Daoy (cell line): ENCODE results near the gene FOXP4. TPM values are rescaled to one million over a fixed set of nuclear protein-coding genes. Genes with fewer than 3 reads are reported as not detected.

ENCODE experiments used
- DNase-seq: peaks from one replicate; pipeline ENCODE4 v3.0.0-alpha.2; 2015; ENCODE audit warnings: low read depth
- total RNA-seq: library from RNA; depleted of rRNA; stranded (reverse); fragments of >200 nt; shearing (Covaris generic); gene quantifications from 2 replicates; pipeline ENCODE4 v1.2.3, GENCODE V29; 2014

Gene FOXP4
- total RNA-seq, 1 experiment from 2014 or later, result 3.7 TPM

DNA sequence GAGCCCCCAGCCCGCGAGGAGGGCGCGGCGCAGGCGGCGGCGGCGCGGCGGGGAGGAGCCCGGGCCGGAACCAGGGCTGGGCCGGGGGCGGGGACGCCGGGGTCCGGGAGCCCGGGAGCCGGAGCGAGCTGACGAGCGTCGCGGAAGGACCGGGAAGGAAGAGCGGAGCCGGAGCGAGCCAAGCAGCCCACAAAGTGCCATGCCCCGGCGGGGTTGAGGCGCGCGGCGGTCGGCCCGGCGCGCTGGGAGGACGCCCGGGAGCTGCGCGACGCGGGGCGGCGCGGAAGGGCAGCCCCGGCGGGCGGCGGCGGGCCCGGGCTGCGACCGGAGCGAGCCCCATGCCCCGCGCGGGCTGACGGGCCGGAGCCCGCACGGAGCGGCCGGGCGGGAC is 289 bp downstream of the FOXP4 start:
- no peak for DNase-seq

DNA sequence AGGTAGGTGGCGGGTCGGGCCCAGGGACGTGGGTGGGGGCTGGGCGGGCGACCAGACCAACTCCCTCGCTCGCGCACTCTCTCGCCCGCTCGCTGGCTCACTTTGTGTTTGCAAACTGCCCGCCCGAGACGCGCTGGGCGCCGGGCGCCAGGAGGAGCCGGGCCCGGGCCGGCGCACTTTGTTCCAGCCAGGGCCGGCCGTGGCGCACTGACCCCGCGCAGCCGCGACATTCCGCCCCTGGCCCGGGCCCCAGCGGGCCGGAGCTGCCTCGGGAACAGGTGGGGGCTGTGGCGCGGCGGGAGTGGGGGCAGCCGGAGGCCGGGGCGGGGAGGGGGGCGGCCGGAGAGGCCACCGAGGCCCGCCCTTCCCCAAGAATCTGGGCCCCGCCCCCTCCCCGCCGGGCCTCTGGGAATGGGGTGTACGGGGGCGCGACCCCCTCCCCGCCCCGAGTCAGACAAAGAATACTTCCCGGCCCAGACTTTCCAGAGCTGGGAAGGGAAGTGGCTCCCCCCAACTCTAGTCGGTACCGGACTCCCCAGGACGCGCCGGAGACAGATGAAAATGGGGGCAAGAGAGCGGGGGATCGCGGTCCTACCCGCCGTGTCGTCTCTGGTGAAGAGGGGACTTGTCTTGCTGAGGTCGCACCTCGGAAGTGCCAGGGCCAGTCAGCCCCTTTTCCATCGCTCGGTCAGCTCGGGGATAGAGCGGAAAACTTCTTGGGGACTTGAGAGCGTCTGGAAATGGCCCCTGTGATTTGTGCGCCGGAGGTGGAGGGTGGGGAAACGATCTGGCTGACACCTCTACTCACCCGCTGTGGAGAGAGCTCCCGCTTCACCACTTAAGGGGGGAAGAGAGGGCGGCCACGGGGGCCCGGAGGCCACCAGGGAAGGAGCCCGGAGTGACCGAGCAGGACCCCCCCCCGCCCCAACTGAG is 951 bp downstream of the FOXP4 start:
- peak; percentile 66 for DNase-seq

DNA sequence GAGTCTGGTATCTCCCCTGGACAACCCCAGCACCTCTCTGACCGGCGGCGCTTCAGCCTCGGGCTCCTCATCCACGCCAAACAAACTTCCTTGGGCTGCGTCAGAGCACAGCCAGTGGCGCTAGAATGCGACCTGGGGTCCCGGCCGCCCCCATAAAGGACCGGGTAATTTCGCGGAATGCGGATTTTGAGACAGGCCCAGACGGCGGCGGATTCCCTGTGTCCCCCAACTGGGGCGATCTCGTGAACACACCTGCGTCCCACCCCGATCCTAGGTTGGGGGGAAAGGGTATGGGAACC is 1.6 kb downstream of the FOXP4 start:
- DNase-seq, result no peak

DNA sequence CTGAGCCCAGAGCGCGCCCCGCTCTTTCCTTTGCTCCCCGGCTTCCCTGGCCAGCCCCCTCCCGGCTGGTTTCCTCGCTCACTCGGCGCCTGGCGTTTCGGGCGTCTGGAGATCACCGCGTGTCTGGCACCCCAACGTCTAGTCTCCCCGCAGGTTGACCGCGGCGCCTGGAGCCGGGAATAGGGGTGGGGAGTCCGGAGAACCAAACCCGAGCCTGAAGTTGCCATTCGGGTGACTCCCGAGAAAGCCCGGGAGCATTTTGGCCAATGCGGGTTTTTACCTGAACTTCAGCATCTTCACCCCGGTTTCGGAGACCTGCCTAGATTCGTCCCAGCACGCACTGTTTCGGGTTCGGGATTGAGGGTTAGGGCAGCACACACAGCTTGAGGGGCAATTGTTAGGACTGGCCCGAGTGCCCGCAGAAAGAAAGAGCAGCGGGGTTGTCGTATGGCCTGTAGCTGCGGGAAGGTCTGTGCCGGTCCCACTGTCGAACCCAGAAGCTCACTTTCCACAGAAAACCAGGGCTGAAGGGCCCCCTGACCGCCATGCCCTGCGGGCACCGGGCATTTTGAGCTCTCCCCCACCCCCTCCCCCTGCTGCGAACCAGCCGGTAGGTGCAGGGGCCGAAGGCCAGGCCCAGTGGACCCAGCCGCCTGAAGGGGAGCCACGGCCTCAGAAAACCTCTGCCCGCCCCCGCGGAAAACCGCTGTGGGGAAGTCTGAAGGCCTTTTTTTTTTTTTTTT is 2.1 kb downstream of the FOXP4 start:
- no peak for DNase-seq

DNA sequence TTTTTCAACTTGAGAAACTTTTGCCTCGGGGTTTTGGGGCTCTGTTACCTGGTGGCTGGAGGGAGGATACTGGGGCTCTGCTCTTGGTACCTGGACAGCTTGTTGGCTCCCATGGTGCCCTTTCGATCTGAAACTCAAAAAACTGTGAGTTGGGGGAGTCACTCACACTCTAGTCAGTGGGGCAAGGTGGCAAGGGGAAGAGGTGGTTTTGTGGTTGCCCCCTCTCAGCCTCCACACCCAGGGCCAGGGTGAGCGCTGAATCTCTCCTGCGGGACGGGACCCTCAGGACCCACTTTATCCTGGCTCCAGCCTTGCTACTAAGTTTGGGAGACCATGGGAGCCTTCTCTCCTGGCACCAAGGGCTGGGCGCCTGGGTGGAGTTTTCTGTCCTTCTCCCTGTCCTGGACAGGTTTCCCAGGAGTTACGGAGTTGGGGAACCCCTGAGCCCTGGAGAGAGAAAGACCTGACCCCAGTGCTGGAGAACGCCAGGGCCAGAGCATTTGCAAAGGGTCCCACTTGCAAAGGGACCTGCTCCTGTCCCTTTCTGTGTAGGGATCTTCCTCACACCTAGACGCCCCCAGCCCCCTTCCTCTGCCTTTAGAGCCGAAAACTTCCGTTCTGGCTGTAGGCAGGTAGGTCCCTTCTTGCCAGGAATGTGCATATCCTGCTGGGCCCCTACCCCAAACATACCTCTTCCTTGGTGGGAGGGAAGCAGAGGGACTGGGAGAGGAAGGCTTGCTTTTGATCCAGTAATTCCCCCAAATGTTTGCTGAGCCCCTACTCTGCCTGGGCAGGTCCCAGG is 2.9 kb downstream of the FOXP4 start:
- no peak for DNase-seq

DNA sequence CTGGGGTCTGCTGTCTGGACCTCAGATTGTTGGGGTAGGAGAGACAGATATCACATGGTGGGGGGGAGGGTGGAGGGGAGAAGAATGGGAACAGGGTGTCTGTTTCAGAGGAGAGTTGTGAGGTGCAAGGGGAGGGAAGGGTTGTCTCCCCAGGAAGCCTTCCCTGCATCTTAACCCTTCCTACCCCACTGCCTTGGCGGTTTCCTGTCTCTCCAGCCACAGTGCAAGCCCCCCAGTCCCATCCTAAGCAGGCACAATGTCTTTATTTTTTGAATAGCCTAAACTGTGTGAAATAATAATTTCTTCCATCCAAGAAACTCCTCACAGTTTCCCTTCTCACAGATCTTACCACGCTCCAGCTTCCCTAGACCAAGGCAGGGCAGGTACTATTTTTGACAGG is 3.5 kb downstream of the FOXP4 start:
- no peak for DNase-seq

DNA sequence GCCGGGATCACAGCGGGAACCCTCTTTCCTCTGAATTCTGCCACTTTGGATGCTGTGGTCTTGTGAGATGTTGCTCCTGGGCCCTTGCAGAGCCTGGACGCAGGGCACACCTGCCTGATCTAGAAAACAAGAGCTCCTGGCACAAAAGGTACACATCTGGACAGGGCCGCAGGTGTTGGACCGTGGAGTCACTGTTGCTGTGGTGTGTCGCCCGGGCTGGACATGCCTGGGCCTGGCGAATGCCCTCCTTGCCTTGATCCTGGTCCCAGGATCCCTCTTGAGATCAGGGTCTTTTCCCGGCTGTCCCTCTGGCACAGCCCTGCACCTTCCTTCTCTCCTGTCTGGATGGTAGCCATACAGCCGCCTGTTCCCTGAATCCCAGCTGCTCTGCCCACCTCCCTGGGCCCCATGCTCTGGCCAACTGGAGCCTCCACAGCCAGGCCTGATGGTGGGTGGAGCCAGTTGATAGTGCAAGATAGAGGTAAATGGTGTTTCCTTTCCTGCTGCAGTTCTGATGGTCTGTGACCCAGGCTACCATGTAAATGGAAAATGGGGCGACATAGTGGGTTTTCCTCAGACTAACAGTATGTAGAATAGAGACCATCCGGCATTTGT is 5.0 kb downstream of the FOXP4 start:
- no peak for DNase-seq

DNA sequence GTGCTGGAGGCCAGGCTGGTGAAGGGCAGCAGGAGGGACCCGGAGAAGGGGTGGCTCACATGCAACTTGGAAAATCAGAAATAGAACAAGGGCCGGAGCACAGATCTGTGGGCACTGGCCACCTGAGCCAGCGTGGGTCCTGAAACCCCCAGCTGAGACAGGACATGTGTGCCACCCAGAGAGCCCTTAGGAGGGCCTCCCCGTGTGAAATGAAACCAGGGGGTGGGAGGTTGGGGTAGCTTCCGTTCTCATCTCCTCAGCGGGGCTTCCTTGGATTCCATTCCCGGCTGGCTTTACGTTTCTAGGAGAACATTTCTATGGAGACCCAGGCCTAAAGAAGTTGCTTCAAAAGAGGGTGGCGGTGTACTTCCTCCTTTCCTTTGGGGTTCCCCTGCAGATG is 5.7 kb downstream of the FOXP4 start:
- DNase-seq, result no peak

DNA sequence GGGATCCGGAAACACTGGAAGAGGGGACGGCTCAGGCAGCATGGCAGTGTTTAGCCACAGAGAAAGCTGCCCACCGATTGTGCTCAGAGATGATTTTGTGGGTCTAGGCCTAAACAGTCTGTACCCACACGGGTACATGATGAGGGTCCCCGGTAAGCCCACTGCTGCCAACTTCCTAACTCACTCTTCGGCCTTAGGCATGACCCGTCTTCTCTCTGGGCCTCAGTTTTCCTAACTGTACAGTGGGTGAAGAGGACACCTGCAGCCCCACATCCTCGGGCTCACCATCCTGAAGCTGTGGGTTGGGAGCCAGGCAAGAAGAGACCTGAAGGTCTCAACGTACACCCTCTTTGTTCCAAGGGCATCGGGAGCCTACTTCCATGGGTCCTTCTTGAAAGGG is 6.5 kb downstream of the FOXP4 start:
- DNase-seq, result no peak

DNA sequence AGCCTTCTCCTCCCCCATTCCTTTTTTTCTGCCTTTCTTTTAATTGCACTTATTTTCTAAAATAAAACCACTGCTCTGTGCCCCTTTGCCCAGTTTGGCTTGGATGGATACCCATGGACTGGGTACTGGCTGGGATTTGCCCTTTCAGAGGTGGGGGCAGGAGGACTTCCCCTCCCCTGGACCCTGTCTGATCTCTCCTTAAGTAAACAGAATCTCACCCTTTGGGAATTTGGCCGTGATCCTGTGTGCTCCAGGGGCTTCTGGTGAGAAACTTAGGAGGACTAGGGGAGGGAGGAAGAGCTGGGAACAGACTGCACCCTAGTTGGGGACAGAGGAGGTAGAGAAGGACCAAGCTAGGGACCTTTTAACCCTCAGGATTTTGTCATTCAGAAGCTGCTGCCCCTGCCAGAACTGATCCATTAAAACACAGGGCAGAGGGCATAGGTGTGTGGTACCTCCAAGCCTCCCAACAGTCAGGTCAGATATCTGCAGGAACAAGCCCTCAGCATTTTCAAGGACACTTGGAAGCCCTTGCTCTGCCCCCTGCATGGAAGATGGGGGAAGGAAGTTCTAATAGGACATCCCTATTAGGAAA is 7.3 kb downstream of the FOXP4 start:
- no peak for DNase-seq

DNA sequence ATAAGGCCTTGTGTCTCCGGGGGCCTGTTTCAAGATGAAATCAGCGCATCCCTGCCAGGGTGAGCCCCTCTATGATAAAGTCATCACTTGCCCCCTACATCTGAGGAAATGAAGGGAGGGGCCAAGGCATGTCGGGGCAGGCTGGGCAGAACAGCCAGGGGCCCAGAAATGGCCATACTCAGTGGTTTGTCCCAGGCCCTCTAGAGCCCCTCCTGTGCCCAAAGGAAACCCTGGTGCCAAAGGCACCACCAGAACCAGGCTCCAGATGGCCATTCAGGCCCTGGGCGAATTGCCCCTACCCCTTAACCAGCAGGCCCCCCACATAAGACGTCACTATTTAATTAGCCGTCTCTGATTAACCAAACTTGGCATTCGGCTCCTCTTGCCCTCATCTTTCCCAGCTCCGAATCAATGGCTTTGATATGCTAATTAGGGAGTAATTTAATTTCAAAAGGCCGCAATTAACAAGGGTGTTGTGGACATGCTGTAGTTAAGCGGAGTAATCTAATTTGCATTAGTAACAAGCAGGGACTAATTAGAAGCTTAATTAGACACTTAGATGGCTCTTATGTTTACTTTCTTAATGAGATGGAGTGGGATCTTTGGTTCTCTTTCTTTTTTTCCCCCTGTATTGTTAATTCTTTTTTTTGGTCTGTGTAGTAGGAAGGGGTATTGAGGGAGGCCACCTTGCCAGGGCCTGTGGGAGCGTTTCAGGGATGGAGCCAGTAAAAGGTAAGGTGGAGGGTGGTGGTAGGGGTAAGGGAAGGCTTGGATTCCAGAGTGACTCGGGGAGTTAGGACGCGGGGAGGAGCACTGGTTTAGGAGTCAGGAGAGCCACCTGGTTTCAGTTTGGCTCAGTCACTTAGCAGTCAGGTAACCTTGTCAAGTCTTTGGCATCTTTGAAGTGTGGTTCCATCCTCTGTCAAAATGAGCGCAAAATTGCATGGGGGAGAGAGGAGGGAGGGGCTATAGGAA is 9.4 kb downstream of the FOXP4 start:
- no peak for DNase-seq

DNA sequence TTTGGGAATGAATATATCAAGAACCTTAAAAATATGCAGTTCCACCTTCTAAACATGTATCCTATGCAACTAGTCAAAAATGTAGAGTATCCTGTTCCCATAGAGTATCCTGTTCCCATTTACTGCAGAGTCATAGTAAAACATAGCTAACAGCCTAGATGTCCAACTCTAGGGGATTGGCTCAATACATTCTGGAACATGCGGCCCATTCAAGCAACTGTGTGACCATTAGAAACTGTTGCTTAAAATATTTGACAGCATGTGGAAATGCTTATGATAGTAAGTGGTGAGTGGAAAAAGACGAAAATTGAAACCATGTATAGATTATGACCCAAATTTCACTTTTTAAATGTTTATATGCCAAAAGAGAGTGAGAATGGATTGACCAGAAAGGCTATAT is 11.2 kb downstream of the FOXP4 start:
- no peak for DNase-seq

DNA sequence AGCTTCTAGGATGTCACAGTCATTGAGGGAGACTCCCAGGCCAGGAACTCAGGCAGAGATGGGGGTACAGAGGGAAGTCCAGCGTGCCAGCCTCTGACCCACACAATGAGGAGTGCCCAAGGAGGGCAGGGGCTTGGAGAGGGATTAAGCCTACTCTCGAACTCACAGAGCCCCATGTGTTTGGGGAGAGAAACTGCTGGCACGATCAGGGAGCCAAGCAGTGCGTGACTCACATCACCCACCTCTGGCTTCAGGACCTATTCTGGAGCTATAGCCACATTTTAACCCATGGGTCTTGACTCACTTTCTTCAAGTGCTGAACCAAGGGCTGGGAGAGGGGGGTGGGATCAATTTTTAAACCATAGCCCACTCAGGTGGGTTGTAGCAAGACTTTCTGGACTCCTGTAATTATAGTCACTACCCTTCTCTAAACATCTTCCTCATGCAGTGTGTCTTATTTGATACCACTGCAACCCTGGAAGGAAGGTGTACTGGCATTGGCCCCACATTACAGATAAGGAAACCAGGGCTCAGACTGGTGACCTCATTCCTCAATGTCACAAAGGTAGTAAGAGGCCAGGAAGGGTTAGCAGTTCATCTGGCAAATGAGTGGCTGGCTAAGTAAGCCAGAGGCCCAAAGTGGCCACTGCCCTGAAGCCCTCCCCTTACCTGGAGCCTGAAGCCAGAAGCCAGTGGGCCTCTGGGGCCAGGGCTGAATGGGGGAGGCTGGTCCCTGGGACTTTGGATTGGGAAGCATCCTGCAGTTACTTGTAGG is 12.0 kb downstream of the FOXP4 start:
- DNase-seq, result peak; percentile 41

DNA sequence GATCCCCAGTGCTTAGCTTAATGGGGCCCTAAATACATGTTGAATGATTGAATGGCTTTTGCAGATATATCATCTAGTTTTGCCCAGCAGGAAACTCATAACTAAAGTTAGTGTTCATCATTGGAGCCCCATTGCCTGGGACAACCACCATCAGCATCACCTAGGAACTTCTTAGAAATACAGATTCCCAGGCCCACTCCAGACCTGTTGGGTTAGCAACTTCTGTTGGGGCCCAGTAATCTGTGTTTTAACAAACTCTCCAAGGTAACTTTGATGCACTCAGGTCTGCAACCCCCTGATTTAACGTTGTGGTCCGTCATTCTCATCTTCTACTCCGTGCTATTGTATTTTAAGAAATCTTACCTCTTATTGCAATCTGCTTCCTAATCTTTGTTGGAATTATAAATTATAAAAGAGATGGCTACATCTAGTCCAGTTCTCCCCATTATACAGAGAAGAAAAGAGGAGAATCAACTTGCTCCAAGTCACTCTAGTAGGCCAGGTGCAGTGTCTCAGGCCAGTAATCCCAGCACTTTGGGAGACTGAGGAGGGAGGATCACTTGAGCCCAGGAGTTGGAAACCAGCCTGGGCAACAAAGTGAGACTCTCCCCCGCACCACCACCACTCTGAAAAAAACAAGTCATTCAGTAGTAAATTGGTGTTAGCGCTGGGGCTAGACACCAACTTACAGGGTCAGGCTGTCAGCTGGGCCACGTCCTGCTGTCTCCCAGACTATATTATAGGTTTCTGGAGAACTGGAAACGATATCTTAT is 13.7 kb downstream of the FOXP4 start:
- no peak for DNase-seq

DNA sequence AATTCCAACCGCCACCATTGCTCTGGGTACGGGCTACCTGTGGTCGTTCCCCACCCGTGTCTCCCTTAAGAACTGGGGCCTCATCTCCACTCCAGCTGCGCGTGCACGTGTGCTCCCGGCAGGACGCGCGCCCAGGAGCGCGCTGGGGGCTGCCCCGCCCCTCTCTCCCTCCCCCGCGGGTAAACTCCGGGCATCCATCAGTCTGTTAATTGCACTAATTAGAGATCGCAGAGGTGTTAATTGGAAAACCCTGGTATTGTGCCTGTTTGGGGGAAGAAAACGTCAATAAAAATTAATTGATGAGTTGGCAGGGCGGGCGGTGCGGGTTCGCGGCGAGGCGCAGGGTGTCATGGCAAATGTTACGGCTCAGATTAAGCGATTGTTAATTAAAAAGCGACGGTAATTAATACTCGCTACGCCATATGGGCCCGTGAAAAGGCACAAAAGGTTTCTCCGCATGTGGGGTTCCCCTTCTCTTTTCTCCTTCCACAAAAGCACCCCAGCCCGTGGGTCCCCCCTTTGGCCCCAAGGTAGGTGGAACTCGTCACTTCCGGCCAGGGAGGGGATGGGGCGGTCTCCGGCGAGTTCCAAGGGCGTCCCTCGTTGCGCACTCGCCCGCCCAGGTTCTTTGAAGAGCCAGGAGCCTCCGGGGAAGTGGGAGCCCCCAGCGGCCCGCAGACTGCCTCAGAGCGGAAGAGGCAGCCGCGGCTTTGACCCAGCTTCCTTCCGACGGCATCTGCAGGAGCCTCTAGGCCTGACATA is 14.4 kb downstream of the FOXP4 start:
- DNase-seq, result no peak

DNA sequence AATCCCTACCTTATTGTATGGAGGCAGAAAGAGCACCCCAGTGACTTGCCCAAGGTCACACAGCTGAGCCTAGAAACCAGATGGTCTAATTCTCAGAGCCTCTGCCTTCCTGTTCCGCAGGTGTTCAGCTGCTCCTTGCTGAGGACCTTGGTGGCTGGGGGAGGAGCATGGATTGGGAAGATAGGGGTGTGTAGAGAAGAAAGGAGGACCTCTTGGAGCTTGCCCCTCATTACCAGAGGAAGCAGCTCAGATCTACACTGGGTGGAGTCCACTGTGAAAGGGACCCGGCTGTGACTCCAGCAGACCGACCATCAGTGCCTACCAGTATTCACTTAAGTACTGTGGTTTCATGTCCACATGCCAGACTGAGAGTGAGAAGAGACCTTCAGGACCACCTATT is 15.2 kb downstream of the FOXP4 start:
- no peak for DNase-seq

DNA sequence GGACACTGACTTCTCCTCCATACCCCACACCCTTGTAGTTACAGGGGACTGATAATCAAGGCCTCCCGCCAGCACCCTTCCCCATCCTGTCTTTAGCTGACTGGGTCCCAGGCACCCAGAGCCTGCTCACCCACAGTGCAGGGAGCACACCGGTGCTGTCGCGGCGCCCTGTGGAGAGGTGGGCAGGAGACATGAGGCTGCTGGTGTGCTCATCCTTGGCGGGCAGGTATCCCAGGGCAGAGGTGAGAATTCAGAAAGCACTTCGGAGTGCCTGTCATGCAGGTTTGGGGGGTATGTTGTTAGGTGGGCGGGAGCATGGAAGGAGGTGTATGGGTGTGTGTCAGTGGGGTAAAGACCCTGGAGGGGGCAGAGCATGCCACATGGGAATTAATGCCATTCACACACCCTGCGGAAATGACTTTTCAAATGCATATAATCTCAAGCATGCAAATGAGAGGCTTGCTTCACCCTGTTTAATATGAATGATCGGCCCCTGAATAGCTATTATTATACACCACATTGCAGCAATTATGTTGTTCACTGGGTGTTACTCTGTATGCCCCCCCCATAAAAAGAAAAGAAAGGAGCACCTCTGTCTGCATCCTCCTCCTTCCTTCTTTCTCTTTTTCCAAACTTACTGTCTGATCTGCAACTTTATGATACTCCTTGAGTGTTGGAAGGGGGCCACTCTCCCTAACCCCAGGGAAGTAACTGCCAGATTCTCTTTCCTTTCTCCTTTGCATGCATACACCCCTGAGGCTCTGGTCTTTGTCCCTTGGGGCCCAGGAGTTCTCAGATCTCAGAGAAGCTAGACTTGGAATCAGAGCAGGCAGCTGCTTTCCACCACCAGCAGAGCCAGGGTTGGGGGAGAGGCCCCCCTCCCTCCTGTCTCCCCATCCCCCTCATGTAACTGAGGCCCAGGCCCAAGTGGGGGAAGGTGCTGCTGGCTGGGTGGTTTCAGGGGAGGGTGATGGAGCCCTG is 16.0 kb downstream of the FOXP4 start:
- no peak for DNase-seq
